A549 (cell line): ENCODE measurements around the gene MAMLD1.

ENCODE experiments used
- CHD4 ChIP-seq: fragments of 200-600 bp; sonication (generic); IDR thresholded peaks from 2 replicates; pipeline ENCODE4 v1.6.1; 2016; ENCODE audit warnings: antibody characterized with exemption, mild to moderate bottlenecking, borderline replicate concordance
- EP300 ChIP-seq, 2 experiments: fragments of >200 bp; sonication (Bioruptor Twin); formaldehyde crosslinking; IDR thresholded peaks; 2 replicates in 1 of 2; 3 replicates in 1 of 2; pipeline ENCODE4 v1.6.1; 2016 to 2017
- POLR2A ChIP-seq: IDR thresholded peaks from 2 replicates; pipeline ENCODE4 v1.6.1; 2012; ENCODE audit warnings: mild to moderate bottlenecking, low read length
- RAD21 ChIP-seq, 2 experiments: fragments of >200 bp in 1 of 2; sonication (Bioruptor Twin) in 1 of 2; formaldehyde crosslinking in 1 of 2; IDR thresholded peaks in 1 of 2; conservative IDR thresholded peaks in 1 of 2; 2 replicates in 1 of 2; 3 replicates in 1 of 2; pipeline ENCODE4 v1.6.1; 2012 to 2018; ENCODE audit warnings: inconsistent platforms in 1 of 2
- RCOR1 ChIP-seq: fragments of 150-350 bp; IDR thresholded peaks from 2 replicates; pipeline ENCODE4 v1.6.1; 2014; ENCODE audit warnings: antibody characterized with exemption, low read length, low read depth
- TF ChIP-seq, protein P1 (sequence below): fragments of >200 bp; sonication (Bioruptor Twin); formaldehyde crosslinking; IDR thresholded peaks from 3 replicates; pipeline ENCODE4 v1.5.1; 2016

DNA sequence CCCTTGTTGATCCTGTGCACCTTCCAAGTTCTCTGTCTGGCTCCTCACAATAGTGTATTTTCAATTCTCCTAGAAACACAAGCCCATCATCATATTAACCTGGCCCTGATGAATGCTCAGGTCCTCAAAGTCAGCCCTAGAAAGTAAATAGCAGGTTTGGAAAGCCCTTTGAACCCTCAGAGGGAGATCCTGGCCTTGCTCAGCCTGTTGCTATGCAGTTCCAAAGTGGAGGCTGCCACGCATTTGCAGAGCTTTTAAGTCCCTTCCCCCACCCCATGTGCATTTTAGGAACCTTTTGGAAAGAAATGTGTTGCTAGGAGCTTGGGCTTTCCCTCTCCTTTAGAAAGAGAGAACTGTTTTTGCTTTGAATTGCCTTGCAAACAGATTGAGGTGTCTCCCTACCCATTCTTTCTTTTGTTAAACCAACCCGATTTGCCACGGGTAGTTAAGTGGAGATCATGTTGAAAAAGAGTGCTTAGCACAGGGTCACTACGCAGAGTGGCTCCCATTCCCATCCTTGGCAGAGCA is 12.2 kb downstream of the MAMLD1 start:
- TF ChIP-seq CHD4 (no peak), EP300 (IDR thresholded peaks at IDR 0.05) (no peak), RAD21 (conservative IDR thresholded peaks at IDR 0.05 in 1 of 2, IDR thresholded peaks at IDR 0.05 in 1 of 2) (no peak), POLR2A (no peak), RCOR1 (no peak)
- TF ChIP-seq, protein P1, sequence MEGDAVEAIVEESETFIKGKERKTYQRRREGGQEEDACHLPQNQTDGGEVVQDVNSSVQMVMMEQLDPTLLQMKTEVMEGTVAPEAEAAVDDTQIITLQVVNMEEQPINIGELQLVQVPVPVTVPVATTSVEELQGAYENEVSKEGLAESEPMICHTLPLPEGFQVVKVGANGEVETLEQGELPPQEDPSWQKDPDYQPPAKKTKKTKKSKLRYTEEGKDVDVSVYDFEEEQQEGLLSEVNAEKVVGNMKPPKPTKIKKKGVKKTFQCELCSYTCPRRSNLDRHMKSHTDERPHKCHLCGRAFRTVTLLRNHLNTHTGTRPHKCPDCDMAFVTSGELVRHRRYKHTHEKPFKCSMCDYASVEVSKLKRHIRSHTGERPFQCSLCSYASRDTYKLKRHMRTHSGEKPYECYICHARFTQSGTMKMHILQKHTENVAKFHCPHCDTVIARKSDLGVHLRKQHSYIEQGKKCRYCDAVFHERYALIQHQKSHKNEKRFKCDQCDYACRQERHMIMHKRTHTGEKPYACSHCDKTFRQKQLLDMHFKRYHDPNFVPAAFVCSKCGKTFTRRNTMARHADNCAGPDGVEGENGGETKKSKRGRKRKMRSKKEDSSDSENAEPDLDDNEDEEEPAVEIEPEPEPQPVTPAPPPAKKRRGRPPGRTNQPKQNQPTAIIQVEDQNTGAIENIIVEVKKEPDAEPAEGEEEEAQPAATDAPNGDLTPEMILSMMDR = no peak
